GM10266 (cell line): ENCODE measurements around the gene HAUS7.

Experiments
- DNase-seq: peaks from one replicate; pipeline ENCODE4 v3.0.0; 2012; ENCODE audit errors: extremely low spot score
- CTCF ChIP-seq: IDR thresholded peaks from 2 replicates; pipeline ENCODE4 v1.5.1; 2012; ENCODE audit warnings: mild to moderate bottlenecking, low read depth; ENCODE audit not compliant: control insufficient read depth, insufficient read depth; ENCODE audit errors: missing control alignments

The HAUS7 gene

GRCh38 chrX:153443476-153444332, 26.7 kb downstream of the HAUS7 start:
- no peak for TF ChIP-seq CTCF
- DNase-seq = no peak

- DNase-seq = no peak
- TF ChIP-seq CTCF = no peak
Observed at GRCh38 chrX:153442463-153442862, 27.9 kb downstream of the HAUS7 start.

GRCh38 chrX:153441981-153442380, 28.4 kb downstream of the HAUS7 start:
- no peak for DNase-seq
- no peak for TF ChIP-seq CTCF

- DNase-seq = no peak
- no peak for TF ChIP-seq CTCF
Observed at GRCh38 chrX:153441296-153441695, 29.1 kb downstream of the HAUS7 start.

DNA sequence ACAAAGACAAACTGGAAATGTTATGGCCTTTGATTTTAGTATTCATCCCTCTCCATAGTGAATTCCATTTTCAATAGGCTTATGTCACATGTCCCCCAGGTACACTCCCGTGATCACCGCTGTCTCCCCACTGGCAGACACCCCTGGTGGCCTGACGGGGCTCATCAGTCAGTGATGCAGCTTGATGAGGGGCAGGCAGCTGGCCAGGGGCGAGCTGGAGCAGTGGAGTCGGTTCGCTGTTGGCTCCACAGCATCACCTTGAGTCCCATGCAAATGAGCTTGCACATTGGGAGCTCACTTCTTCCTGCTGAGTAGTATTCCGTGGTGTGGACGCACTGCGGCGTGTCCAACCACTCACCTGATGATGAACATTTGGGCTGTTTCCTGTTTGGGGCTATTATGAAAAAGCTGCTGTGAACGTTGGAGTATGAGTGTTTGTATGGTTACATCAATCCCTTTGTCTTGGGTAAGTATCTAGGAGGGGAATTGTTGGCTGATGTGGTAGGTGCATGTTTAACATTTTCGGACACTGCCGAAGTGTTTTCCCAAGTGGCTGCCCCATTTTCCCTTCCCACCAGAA, 29.7 kb downstream of the HAUS7 start:
- TF ChIP-seq CTCF = no peak
- DNase-seq = no peak

GRCh38 chrX:153439977-153440376, 30.4 kb downstream of the HAUS7 start:
- DNase-seq = no peak
- TF ChIP-seq CTCF = no peak

DNA sequence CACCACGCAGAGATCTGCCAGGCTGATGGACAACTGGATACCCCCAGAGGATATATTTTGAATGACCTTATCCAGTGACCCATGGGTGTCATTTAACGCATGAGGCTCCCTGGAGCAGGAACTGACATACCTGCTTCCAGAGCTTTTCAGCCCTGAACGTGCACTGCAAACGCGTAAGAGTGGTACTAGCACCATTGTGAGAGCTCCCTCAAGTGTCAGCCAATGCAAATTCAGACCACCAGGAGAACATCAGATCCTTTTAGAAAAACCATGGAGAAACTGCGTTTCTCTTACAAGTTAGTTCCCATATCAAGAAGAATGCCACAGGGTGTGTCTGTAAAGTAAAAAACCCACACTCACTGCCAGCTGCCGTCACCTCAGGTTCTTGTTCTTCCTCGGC, 31.8 kb downstream of the HAUS7 start:
- DNase-seq = no peak

More for the DNA sequence above, 31.8 kb downstream of the HAUS7 start:
- TF ChIP-seq CTCF = peak; percentile 10
